HEK293 (cell line): Measurements from ENCODE around the gene ANKRD49.

ENCODE experiments used
- AEBP2 ChIP-seq: fragments of 450-650 bp; formaldehyde crosslinking; IDR thresholded peaks from 2 replicates; pipeline ENCODE4 v1.5.1; 2016; ENCODE audit warnings: missing biosample characterization, missing genetic modification characterization, borderline replicate concordance
- BCL11A ChIP-seq: fragments of 450-650 bp; formaldehyde crosslinking; IDR thresholded peaks from 2 replicates; pipeline ENCODE4 v1.5.1; 2016; ENCODE audit warnings: low read depth, missing biosample characterization, missing genetic modification characterization
- BCL6B ChIP-seq: fragments of 450-650 bp; formaldehyde crosslinking; IDR thresholded peaks from 2 replicates; pipeline ENCODE4 v1.5.1; 2017; ENCODE audit warnings: missing biosample characterization, missing genetic modification characterization
- GLI4 ChIP-seq: fragments of 450-650 bp; formaldehyde crosslinking; IDR thresholded peaks from 2 replicates; pipeline ENCODE4 v1.5.1; 2016; ENCODE audit warnings: missing biosample characterization, missing genetic modification characterization
- GLIS1 ChIP-seq: fragments of 450-650 bp; formaldehyde crosslinking; IDR thresholded peaks from 2 replicates; pipeline ENCODE4 v1.5.1; 2016; ENCODE audit warnings: missing biosample characterization, missing genetic modification characterization
- KLF10 ChIP-seq: fragments of 450-650 bp; IDR thresholded peaks from 2 replicates; pipeline ENCODE4 v1.5.1; 2018; ENCODE audit warnings: missing biosample characterization, mild to moderate bottlenecking, missing genetic modification characterization
- PRDM1 ChIP-seq: fragments of 450-650 bp; formaldehyde crosslinking; IDR thresholded peaks from 2 replicates; pipeline ENCODE4; 2016; ENCODE audit warnings: missing biosample characterization, missing genetic modification characterization
- PRDM6 ChIP-seq: fragments of 450-650 bp; formaldehyde crosslinking; IDR thresholded peaks from 2 replicates; pipeline ENCODE4 v1.5.1; 2017; ENCODE audit warnings: missing biosample characterization, missing genetic modification characterization
- YY1 ChIP-seq: fragments of 450-650 bp; formaldehyde crosslinking; IDR thresholded peaks from 2 replicates; pipeline ENCODE4 v1.5.1; 2018; ENCODE audit warnings: missing biosample characterization, missing genetic modification characterization
- ZBTB20 ChIP-seq: fragments of 450-650 bp; formaldehyde crosslinking; IDR thresholded peaks from 2 replicates; pipeline ENCODE4 v1.5.1; 2016; ENCODE audit warnings: missing biosample characterization, missing genetic modification characterization
- ZBTB21 ChIP-seq: fragments of 450-650 bp; formaldehyde crosslinking; IDR thresholded peaks from 2 replicates; pipeline ENCODE4 v1.5.1; 2017; ENCODE audit warnings: missing biosample characterization, missing genetic modification characterization
- ZBTB49 ChIP-seq: fragments of 450-650 bp; formaldehyde crosslinking; IDR thresholded peaks from 2 replicates; pipeline ENCODE4 v1.5.1; 2016; ENCODE audit warnings: missing biosample characterization, missing genetic modification characterization, low read depth
- ZNF10 ChIP-seq: fragments of 450-650 bp; formaldehyde crosslinking; IDR thresholded peaks from 2 replicates; pipeline ENCODE4 v1.5.1; 2017; ENCODE audit warnings: missing biosample characterization, missing genetic modification characterization
- ZNF138 ChIP-seq: fragments of 450-650 bp; formaldehyde crosslinking; IDR thresholded peaks from 2 replicates; pipeline ENCODE4 v1.5.1; 2016; ENCODE audit warnings: missing biosample characterization, missing genetic modification characterization, borderline replicate concordance
- ZNF16 ChIP-seq: fragments of 450-650 bp; formaldehyde crosslinking; IDR thresholded peaks from 2 replicates; pipeline ENCODE4 v1.5.1; 2016; ENCODE audit warnings: low read depth, missing biosample characterization, missing genetic modification characterization
- ZNF311 ChIP-seq: fragments of 450-650 bp; formaldehyde crosslinking; IDR thresholded peaks from 2 replicates; pipeline ENCODE4 v1.5.1; 2017; ENCODE audit warnings: missing biosample characterization, missing genetic modification characterization, borderline replicate concordance
- ZNF449 ChIP-seq: fragments of 450-650 bp; formaldehyde crosslinking; IDR thresholded peaks from 2 replicates; pipeline ENCODE4 v1.5.1; 2017; ENCODE audit warnings: missing biosample characterization, mild to moderate bottlenecking, missing genetic modification characterization, moderate library complexity
- ZNF639 ChIP-seq: fragments of 450-650 bp; formaldehyde crosslinking; IDR thresholded peaks from 2 replicates; pipeline ENCODE4 v1.5.1; 2016; ENCODE audit warnings: missing biosample characterization, missing genetic modification characterization
- ZNF645 ChIP-seq: fragments of 450-650 bp; formaldehyde crosslinking; IDR thresholded peaks from 2 replicates; pipeline ENCODE4; 2016; ENCODE audit warnings: missing biosample characterization, missing genetic modification characterization
- ZNF654 ChIP-seq: fragments of 450-650 bp; formaldehyde crosslinking; IDR thresholded peaks from 2 replicates; pipeline ENCODE4 v1.5.1; 2016; ENCODE audit warnings: low read depth, missing biosample characterization, missing genetic modification characterization
- ZNF785 ChIP-seq: fragments of 450-650 bp; formaldehyde crosslinking; IDR thresholded peaks from 2 replicates; pipeline ENCODE4 v1.5.1; 2016; ENCODE audit warnings: missing biosample characterization, missing genetic modification characterization
- ZNF837 ChIP-seq: fragments of 450-650 bp; formaldehyde crosslinking; IDR thresholded peaks from 2 replicates; pipeline ENCODE4 v1.5.1; 2016; ENCODE audit warnings: missing biosample characterization, missing genetic modification characterization
- ZSCAN16 ChIP-seq: fragments of 450-650 bp; formaldehyde crosslinking; IDR thresholded peaks from 2 replicates; pipeline ENCODE4 v1.5.1; 2016; ENCODE audit warnings: missing biosample characterization, missing genetic modification characterization

The ANKRD49 gene

GRCh38 chr11:94493281-94494125, at the start of gene ANKRD49, which contains the start of gene MRE11 (continued):
- TF ChIP-seq AEBP2 (tag by site-specific recombination) (no peak), BCL11A (no peak), BCL6B (tag by site-specific recombination) (no peak), PRDM6 (tag by site-specific recombination) (no peak), ZNF645 (tag by site-specific recombination) (no peak), ZNF138 (tag by site-specific recombination) (no peak), ZNF785 (tag by site-specific recombination) (no peak), ZNF10 (no peak), ZNF837 (tag by site-specific recombination) (no peak), ZNF654 (tag by site-specific recombination) (no peak), KLF10 (tag by site-specific recombination) (0 out of 2 replicates have a peak, but pooled peaks have one; percentile 13), ZBTB21 (0 out of 2 replicates have a peak, but pooled peaks have one; percentile 22), ZNF449 (no peak), ZNF311 (tag by site-specific recombination) (no peak), ZSCAN16 (tag by site-specific recombination) (no peak), ZBTB49 (tag by site-specific recombination) (no peak), ZBTB20 (peak; percentile 97), YY1 (tag by site-specific recombination) (no peak), ZNF639 (tag by site-specific recombination) (peak; percentile 36; the same call in 1 of the 2 replicates), GLIS1 (tag by site-specific recombination) (0 out of 2 replicates have a peak, but pooled peaks have one; percentile 6), ZNF16 (tag by site-specific recombination) (no peak), PRDM1 (tag by site-specific recombination) (no peak), GLI4 (tag by site-specific recombination) (no peak)
